Parathyroid adenoma (tissue), 2 donors: ENCODE measurements around the gene ERCC4.
"Not testable (repeated sequence)": the region's sequence is repeated elsewhere in the genome, so short reads cannot be mapped to it uniquely, and the experiment has no call there.

ENCODE experiments used
- H2AFZ ChIP-seq: fragments of 300-600 bp; sonication (generic); one replicate; pipeline ENCODE4 v1.7.0; 2017; ENCODE audit warnings: antibody characterized with exemption, mild to moderate bottlenecking
- H3K27ac ChIP-seq: fragments of 300-600 bp; sonication (generic); one replicate; pipeline ENCODE4 v1.7.0; 2017
- H3K27me3 ChIP-seq: fragments of 300-600 bp; sonication (generic); one replicate; pipeline ENCODE4 v1.7.0; 2017; ENCODE audit warnings: low read length; ENCODE audit not compliant: control insufficient read depth, insufficient read depth
- H3K36me3 ChIP-seq: fragments of 300-600 bp; sonication (generic); one replicate; pipeline ENCODE4 v1.7.0; 2017; ENCODE audit warnings: low read length; ENCODE audit not compliant: control insufficient read depth, insufficient read depth
- H3K4me1 ChIP-seq: fragments of 300-600 bp; sonication (generic); one replicate; pipeline ENCODE4 v1.7.0; 2017; ENCODE audit warnings: control low read depth
- H3K4me2 ChIP-seq: fragments of 300-600 bp; sonication (generic); one replicate; pipeline ENCODE4 v1.7.0; 2017; ENCODE audit warnings: low read length
- H3K4me3 ChIP-seq: fragments of 300-600 bp; sonication (generic); one replicate; pipeline ENCODE4 v1.7.0; 2017; ENCODE audit warnings: low read depth, low read length
- H3K79me2 ChIP-seq: fragments of 300-600 bp; sonication (generic); one replicate; pipeline ENCODE4 v1.7.0; 2017; ENCODE audit warnings: control low read depth
- H3K9ac ChIP-seq: fragments of 300-600 bp; sonication (generic); one replicate; pipeline ENCODE4 v1.7.0; 2017; ENCODE audit warnings: mild to moderate bottlenecking
- H3K9me3 ChIP-seq: fragments of 300-600 bp; sonication (generic); one replicate; pipeline ENCODE4 v1.7.0; 2017; ENCODE audit warnings: low read length; ENCODE audit not compliant: control insufficient read depth
- CTCF ChIP-seq: fragments of 300-600 bp; sonication (generic); IDR thresholded peaks from one replicate; pipeline ENCODE4 v1.7.0; 2017; ENCODE audit warnings: antibody characterized with exemption, mild to moderate bottlenecking
- donor health status: primary hyperparathyroidism.

The ERCC4 gene

GRCh38 chr16:13883881-13884280 lies 36.1 kb upstream of the ERCC4 start:
- Histone ChIP-seq H3K36me3 (no peaks in the 10 kb centered on the region), H3K9ac (no peak overlapping the region), H3K79me2 (no peaks in the 10 kb centered on the region), H3K9me3 (no peaks in the 10 kb centered on the region), H3K4me1 (no peaks in the 10 kb centered on the region), H3K27ac (no peak overlapping the region), H3K4me2 (no peak overlapping the region), H3K27me3 (no peaks in the 10 kb centered on the region), H2AFZ (no peak overlapping the region), H3K4me3 (no peak overlapping the region)
- no peak for TF ChIP-seq CTCF

GRCh38 chr16:13885700-13886099 lies 34.3 kb upstream of the ERCC4 start:
- no peak overlapping the region for H3K4me2 ChIP-seq
- H3K4me1 ChIP-seq, result no peaks in the 10 kb centered on the region
- no peaks in the 10 kb centered on the region for H3K27me3 ChIP-seq
- no peak overlapping the region for H3K4me3 ChIP-seq
- no peak overlapping the region for H3K9ac ChIP-seq
- no peaks in the 10 kb centered on the region for H3K36me3 ChIP-seq
- H3K79me2 ChIP-seq, result no peaks in the 10 kb centered on the region
- no peak overlapping the region for H2AFZ ChIP-seq
- no peak overlapping the region for H3K27ac ChIP-seq
- no peak for TF ChIP-seq CTCF
- H3K9me3 ChIP-seq, result no peaks in the 10 kb centered on the region

DNA sequence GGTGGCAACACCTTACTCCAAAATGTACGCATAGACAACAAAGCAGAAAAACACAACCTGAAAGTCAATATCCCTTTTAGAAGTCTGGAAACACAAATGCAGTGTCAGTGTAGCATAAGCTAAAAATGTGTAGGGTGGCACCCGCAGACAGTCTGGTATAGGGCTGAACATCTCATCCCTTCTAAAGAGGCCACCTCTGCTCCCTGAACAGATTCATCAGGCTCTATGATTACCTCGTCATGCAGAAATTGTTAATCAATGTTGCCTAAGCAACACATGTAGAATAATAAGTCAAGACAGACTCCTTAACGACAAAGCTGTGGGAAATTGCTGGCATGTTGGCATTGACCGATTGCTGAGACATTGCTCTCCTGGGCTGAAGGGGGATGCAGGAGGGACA lies 33.3 kb upstream of the ERCC4 start:
- H3K27ac ChIP-seq, result no peak overlapping the region
- no peaks in the 10 kb centered on the region for H3K79me2 ChIP-seq
- TF ChIP-seq CTCF, result no peak
- no peak overlapping the region for H3K4me3 ChIP-seq
- no peaks in the 10 kb centered on the region for H3K27me3 ChIP-seq
- no peak overlapping the region for H3K9ac ChIP-seq
- no peak overlapping the region for H2AFZ ChIP-seq
- H3K4me2 ChIP-seq, result no peak overlapping the region
- H3K4me1 ChIP-seq, result no peaks in the 10 kb centered on the region
- H3K9me3 ChIP-seq, result no peaks in the 10 kb centered on the region
- H3K36me3 ChIP-seq, result no peaks in the 10 kb centered on the region

DNA sequence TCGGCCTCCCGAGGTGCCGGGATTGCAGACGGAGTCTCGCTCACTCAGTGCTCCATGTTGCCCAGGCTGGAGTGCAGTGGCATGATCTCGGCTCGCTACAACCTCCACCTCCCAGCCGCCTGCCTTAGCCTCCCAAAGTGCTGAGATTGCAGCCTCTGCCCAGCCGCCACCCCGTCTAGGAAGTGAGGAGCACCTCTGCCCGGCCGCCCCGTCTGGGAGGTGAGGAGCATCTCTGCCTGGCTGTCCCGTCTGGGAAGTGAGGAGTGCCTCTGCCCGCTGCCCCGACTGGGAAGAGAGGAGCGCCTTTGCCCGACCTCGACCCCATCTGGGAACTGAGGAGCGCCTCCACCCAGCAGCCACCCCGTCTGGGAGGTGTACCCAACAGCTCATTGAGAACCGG lies 30.6 kb upstream of the ERCC4 start:
- H3K79me2 ChIP-seq, H3K4me2 ChIP-seq, H3K9me3 ChIP-seq, H3K4me3 ChIP-seq, H3K27ac ChIP-seq, H2AFZ ChIP-seq, H3K27me3 ChIP-seq, H3K9ac ChIP-seq, H3K36me3 ChIP-seq, H3K4me1 ChIP-seq: not testable (repeated sequence)

DNA sequence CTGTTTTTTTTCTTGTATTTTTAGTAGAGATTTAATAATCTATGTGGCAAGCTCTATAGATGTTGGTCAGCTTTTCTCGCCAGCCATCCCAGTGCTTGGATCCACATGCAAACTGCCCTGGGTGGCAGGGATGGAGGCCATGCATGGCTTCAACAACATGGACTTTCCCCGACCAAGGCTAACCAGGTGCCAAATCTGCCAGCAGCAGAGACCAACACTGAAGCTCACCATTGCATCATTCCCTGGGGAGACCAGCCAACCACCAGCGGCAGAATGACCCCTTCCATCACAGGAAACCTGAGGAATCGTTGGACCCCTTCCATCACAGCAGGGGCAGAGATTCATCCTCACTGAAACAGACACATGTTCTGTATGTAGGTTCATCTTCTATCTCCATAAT lies 27.7 kb upstream of the ERCC4 start:
- Histone ChIP-seq H3K9ac (no peak overlapping the region), H3K4me2 (no peak overlapping the region), H3K79me2 (no peaks in the 10 kb centered on the region), H3K27ac (no peak overlapping the region), H2AFZ (no peak overlapping the region), H3K36me3 (no peaks in the 10 kb centered on the region), H3K27me3 (no peaks in the 10 kb centered on the region), H3K4me1 (no peaks in the 10 kb centered on the region), H3K9me3 (no peaks in the 10 kb centered on the region), H3K4me3 (no peak overlapping the region)
- TF ChIP-seq CTCF, result no peak
